ENCODE results near the gene SYNGR3.

SYNGR3 gene

GRCh38 chr16:1989209-1990100 lies at the start of gene SYNGR3:
Gene SYNGR3 (plus strand): TSS chr16:1989970. CDS start chr16:1990103, 133 bp downstream.
- peak within 1 kb of the TSS; percentile 93 for H3K4me3 ChIP-seq (ENCODE audit: low read length)
- H3K4me2 ChIP-seq (ENCODE audit: low read length): peak within 1 kb of the TSS; percentile 100
- H4K20me1 ChIP-seq (ENCODE audit: control insufficient read depth, insufficient read depth, low read depth, low read length): no peaks in the 10 kb centered on the region
- peaks cover 19% of the 10 kb centered on the region for H3K27me3 ChIP-seq (ENCODE audit: control insufficient read depth, low read length)
- H3K27ac ChIP-seq (ENCODE audit: low read depth, low read length): peak within 1 kb of the TSS; percentile 77
- TF ChIP-seq CTCF (IDR thresholded peaks at IDR 0.05; ENCODE audit: low read depth, low read length, poor library complexity, severe bottlenecking): no peak
- 0 out of 2 replicates have a peak, but pooled peaks have one; percentile 59 for TF ChIP-seq EZH2phosphoT487 (IDR thresholded peaks at IDR 0.05; ENCODE audit: borderline replicate concordance, low read length)
- peaks cover 5% of the 10 kb centered on the region; the same call in 1 of the 2 replicates for H3K9me3 ChIP-seq (ENCODE audit: control insufficient read depth, insufficient read depth, low read length)
- H3K9me2 ChIP-seq (replicated peaks; ENCODE audit: control insufficient read depth, low read length): no peaks in the 10 kb centered on the region
- peaks cover 14% of the 10 kb centered on the region for H3K79me2 ChIP-seq (ENCODE audit: control insufficient read depth, low read length)
- H3K36me3 ChIP-seq (ENCODE audit: control insufficient read depth, low read length): peaks cover 30% of the 10 kb centered on the region
- H3K4me1 ChIP-seq (ENCODE audit: control insufficient read depth, low read length): peaks cover 56% of the 10 kb centered on the region
- H3F3A ChIP-seq (ENCODE audit: control insufficient read depth, insufficient read depth): peaks cover 27% of the 10 kb centered on the region

- TF ChIP-seq EZH2phosphoT487 (IDR thresholded peaks at IDR 0.05; ENCODE audit: borderline replicate concordance, low read length): no peak
- TF ChIP-seq CTCF (IDR thresholded peaks at IDR 0.05; ENCODE audit: low read depth, low read length, poor library complexity, severe bottlenecking): no peak
These were observed 49.3 kb upstream of the SYNGR3 start for GRCh38 chr16:1940273-1941161.

GRCh38 chr16:1941162-1942046 lies 48.4 kb upstream of the SYNGR3 start:
- H3K27ac ChIP-seq (ENCODE audit: low read depth, low read length): no peak overlapping the region
- no peak for TF ChIP-seq EZH2phosphoT487 (IDR thresholded peaks at IDR 0.05; ENCODE audit: borderline replicate concordance, low read length)
- TF ChIP-seq CTCF (IDR thresholded peaks at IDR 0.05; ENCODE audit: low read depth, low read length, poor library complexity, severe bottlenecking): no peak
- peak overlapping the region; percentile 76; the same call in 1 of the 2 replicates for H3K4me3 ChIP-seq (ENCODE audit: low read length)
- H3K4me2 ChIP-seq (ENCODE audit: low read length): peak overlapping the region; percentile 84; the same call in 1 of the 2 replicates
- H3K9me2 ChIP-seq (replicated peaks; ENCODE audit: control insufficient read depth, low read length): no peaks in the 10 kb centered on the region
- H3K36me3 ChIP-seq (ENCODE audit: control insufficient read depth, low read length): no peaks in the 10 kb centered on the region
- no peaks in the 10 kb centered on the region for H3F3A ChIP-seq (ENCODE audit: control insufficient read depth, insufficient read depth)
- no peaks in the 10 kb centered on the region for H3K79me2 ChIP-seq (ENCODE audit: control insufficient read depth, low read length)
- H3K4me1 ChIP-seq (ENCODE audit: control insufficient read depth, low read length): peaks cover 20% of the 10 kb centered on the region
- no peaks in the 10 kb centered on the region for H4K20me1 ChIP-seq (ENCODE audit: control insufficient read depth, insufficient read depth, low read depth, low read length)
- no peaks in the 10 kb centered on the region for H3K27me3 ChIP-seq (ENCODE audit: control insufficient read depth, low read length)
- H3K9me3 ChIP-seq (ENCODE audit: control insufficient read depth, insufficient read depth, low read length): no peaks in the 10 kb centered on the region

More at GRCh38 chr16:1940273-1941161, 49.3 kb upstream of the SYNGR3 start:
- H3F3A ChIP-seq (ENCODE audit: control insufficient read depth, insufficient read depth): no peaks in the 10 kb centered on the region
- no peaks in the 10 kb centered on the region for H4K20me1 ChIP-seq (ENCODE audit: control insufficient read depth, insufficient read depth, low read depth, low read length)
- H3K27ac ChIP-seq (ENCODE audit: low read depth, low read length): no peak overlapping the region
- H3K4me3 ChIP-seq (ENCODE audit: low read length): no peak overlapping the region
- H3K9me2 ChIP-seq (replicated peaks; ENCODE audit: control insufficient read depth, low read length): no peaks in the 10 kb centered on the region
- H3K36me3 ChIP-seq (ENCODE audit: control insufficient read depth, low read length): no peaks in the 10 kb centered on the region
- no peaks in the 10 kb centered on the region for H3K9me3 ChIP-seq (ENCODE audit: control insufficient read depth, insufficient read depth, low read length)
- no peaks in the 10 kb centered on the region for H3K27me3 ChIP-seq (ENCODE audit: control insufficient read depth, low read length)
- no peak overlapping the region for H3K4me2 ChIP-seq (ENCODE audit: low read length)
- H3K79me2 ChIP-seq (ENCODE audit: control insufficient read depth, low read length): no peaks in the 10 kb centered on the region
- H3K4me1 ChIP-seq (ENCODE audit: control insufficient read depth, low read length): peaks cover 20% of the 10 kb centered on the region
